ENCODE results near the gene CDK16. TPM values are rescaled to one million over a fixed set of nuclear protein-coding genes. Genes with fewer than 3 reads are reported as not detected.
A peak's percentile ranks its signal among the peaks of the same experiment; 100 is the strongest.

The CDK16 gene
- total RNA-seq, 4 donors from 2014 or later, result 70.5 to 90.1 (median 88.0) TPM

DNA sequence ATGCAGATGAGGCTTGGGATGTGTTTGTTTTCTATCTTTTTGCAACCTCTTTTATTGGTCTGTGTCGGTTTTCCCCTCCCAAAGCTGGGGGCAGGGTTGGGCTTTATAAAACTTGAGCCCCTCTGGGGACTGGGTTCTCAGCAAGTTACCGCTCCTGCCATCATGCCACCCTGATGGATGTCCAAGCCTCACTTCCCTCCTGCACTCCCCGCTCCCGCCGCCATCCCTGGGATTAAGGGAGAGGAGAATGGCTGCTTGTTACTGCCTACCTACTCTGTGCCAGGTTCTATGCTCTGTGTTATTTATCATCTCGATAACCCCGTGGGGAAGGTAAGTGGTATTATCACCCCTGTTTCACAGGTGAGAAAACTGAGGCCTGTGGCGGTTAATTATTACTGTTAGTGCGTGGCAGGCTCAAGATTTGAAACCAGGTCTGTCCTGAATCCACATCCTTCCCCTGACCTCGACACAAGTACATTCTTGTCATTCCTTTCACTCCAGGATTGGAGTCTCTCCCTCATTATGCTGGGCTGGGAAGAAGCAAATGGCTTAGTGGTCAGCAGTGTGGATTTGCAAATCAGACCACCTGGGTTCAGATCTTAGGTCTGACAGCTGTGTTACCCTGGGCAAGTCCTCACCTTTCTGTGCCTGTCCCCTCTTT is 20.3 kb upstream of the CDK16 start:
- WGBS, result 83% methylated on average over 10 of the region's 10 CpGs
- H3K9me3 ChIP-seq, result no peaks in the 10 kb centered on the region
- peaks cover 52% of the 10 kb centered on the region for H3K4me1 ChIP-seq
- peaks cover 47% of the 10 kb centered on the region for H3K36me3 ChIP-seq
- no peak overlapping the region for H3K4me3 ChIP-seq
- H3K27ac ChIP-seq, result no peak overlapping the region
- H3K27me3 ChIP-seq, result no peaks in the 10 kb centered on the region
- no peak for DNase-seq (ENCODE audit: low spot score in 2 of 2)
- TF ChIP-seq, protein P1, sequence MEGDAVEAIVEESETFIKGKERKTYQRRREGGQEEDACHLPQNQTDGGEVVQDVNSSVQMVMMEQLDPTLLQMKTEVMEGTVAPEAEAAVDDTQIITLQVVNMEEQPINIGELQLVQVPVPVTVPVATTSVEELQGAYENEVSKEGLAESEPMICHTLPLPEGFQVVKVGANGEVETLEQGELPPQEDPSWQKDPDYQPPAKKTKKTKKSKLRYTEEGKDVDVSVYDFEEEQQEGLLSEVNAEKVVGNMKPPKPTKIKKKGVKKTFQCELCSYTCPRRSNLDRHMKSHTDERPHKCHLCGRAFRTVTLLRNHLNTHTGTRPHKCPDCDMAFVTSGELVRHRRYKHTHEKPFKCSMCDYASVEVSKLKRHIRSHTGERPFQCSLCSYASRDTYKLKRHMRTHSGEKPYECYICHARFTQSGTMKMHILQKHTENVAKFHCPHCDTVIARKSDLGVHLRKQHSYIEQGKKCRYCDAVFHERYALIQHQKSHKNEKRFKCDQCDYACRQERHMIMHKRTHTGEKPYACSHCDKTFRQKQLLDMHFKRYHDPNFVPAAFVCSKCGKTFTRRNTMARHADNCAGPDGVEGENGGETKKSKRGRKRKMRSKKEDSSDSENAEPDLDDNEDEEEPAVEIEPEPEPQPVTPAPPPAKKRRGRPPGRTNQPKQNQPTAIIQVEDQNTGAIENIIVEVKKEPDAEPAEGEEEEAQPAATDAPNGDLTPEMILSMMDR (IDR thresholded peaks at IDR 0.05), result no peak
- TF ChIP-seq EP300 (IDR thresholded peaks at IDR 0.05), result no peak
- TF ChIP-seq POLR2A (IDR thresholded peaks at IDR 0.05), result no peak
- no peak for TF ChIP-seq POLR2AphosphoS5 (IDR thresholded peaks at IDR 0.05)

- no peak overlapping the region for H3K4me3 ChIP-seq
- H3K9me3 ChIP-seq, result no peaks in the 10 kb centered on the region
- H3K27ac ChIP-seq, result no peak overlapping the region
- TF ChIP-seq EP300 (IDR thresholded peaks at IDR 0.05), result no peak
- TF ChIP-seq POLR2AphosphoS5 (IDR thresholded peaks at IDR 0.05), result no peak
- TF ChIP-seq POLR2A (IDR thresholded peaks at IDR 0.05), result no peak
- TF ChIP-seq, protein P1 (IDR thresholded peaks at IDR 0.05), result no peak
- H3K4me1 ChIP-seq, result peaks cover 49% of the 10 kb centered on the region
- H3K36me3 ChIP-seq, result peaks cover 53% of the 10 kb centered on the region
- DNase-seq (ENCODE audit: low spot score in 2 of 2), result no peak
- WGBS, result 92% methylated on average over 15 of the region's 15 CpGs
- H3K27me3 ChIP-seq, result no peaks in the 10 kb centered on the region
Measured at GRCh38 chrX:47198687-47199080, 19.8 kb upstream of the CDK16 start.

- H3K4me3 ChIP-seq, result no peak overlapping the region
- peaks cover 56% of the 10 kb centered on the region for H3K36me3 ChIP-seq
- H3K27ac ChIP-seq, result no peak overlapping the region
- no peak for TF ChIP-seq EP300 (IDR thresholded peaks at IDR 0.05)
- no peak for TF ChIP-seq POLR2A (IDR thresholded peaks at IDR 0.05)
- TF ChIP-seq, protein P1 (IDR thresholded peaks at IDR 0.05), result no peak
- no peak for TF ChIP-seq POLR2AphosphoS5 (IDR thresholded peaks at IDR 0.05)
- WGBS, result 92% methylated on average over 10 of the region's 10 CpGs
- H3K9me3 ChIP-seq, result no peaks in the 10 kb centered on the region
- no peak for DNase-seq (ENCODE audit: low spot score in 2 of 2)
- H3K4me1 ChIP-seq, result peaks cover 49% of the 10 kb centered on the region
- H3K27me3 ChIP-seq, result no peaks in the 10 kb centered on the region
Measured at GRCh38 chrX:47199286-47199685, 19.2 kb upstream of the CDK16 start.

- no peak overlapping the region for H3K4me3 ChIP-seq
- peaks cover 37% of the 10 kb centered on the region for H3K4me1 ChIP-seq
- 73% methylated on average over 9 of the region's 9 CpGs for WGBS
- H3K36me3 ChIP-seq, result peaks cover 68% of the 10 kb centered on the region
- H3K27ac ChIP-seq, result peak overlapping the region; percentile 74
- no peak for DNase-seq (ENCODE audit: low spot score in 2 of 2)
- H3K9me3 ChIP-seq, result no peaks in the 10 kb centered on the region
- no peaks in the 10 kb centered on the region for H3K27me3 ChIP-seq
- TF ChIP-seq, protein P1 (IDR thresholded peaks at IDR 0.05), result peak in 1 of 2 donors; percentile 22
- no peak for TF ChIP-seq EP300 (IDR thresholded peaks at IDR 0.05)
Measured at GRCh38 chrX:47200385-47201150, 17.9 kb upstream of the CDK16 start.

- peaks cover 77% of the 10 kb centered on the region for H3K36me3 ChIP-seq
- no peaks in the 10 kb centered on the region for H3K27me3 ChIP-seq
- H3K4me3 ChIP-seq, result no peak overlapping the region
- H3K9me3 ChIP-seq, result no peaks in the 10 kb centered on the region
- peak overlapping the region; percentile 74 for H3K27ac ChIP-seq
- peaks cover 30% of the 10 kb centered on the region for H3K4me1 ChIP-seq
- no peak for DNase-seq (ENCODE audit: low spot score in 2 of 2)
- TF ChIP-seq POLR2A (IDR thresholded peaks at IDR 0.05), result no peak
- TF ChIP-seq POLR2AphosphoS5 (IDR thresholded peaks at IDR 0.05), result no peak
- TF ChIP-seq, protein P1 (IDR thresholded peaks at IDR 0.05), result no peak
- TF ChIP-seq EP300 (IDR thresholded peaks at IDR 0.05), result no peak
- 87% methylated on average over 8 of the region's 9 CpGs for WGBS
Measured at GRCh38 chrX:47201345-47201944, 17.0 kb upstream of the CDK16 start.

Data from suprapubic skin (tissue), 4 donors.